Measurements from ENCODE around the gene NPAT.

GRCh38 chr11:108221371-108221770 lies 1.1 kb downstream of the NPAT start:
- no peak for TF ChIP-seq CTCF (conservative IDR thresholded peaks at IDR 0.05; ENCODE audit: low read depth, low read length)
- TF ChIP-seq BHLHE40 (IDR thresholded peaks at IDR 0.05; ENCODE audit: low read depth, low read length): no peak
- no peak; the same call in 1 of the 2 replicates for TF ChIP-seq POLR2A (IDR thresholded peaks at IDR 0.05; ENCODE audit: low read depth, low read length)
- TF ChIP-seq SMC3 (IDR thresholded peaks at IDR 0.05; ENCODE audit: low read depth, low read length): no peak
- TF ChIP-seq MAFK (IDR thresholded peaks at IDR 0.05; ENCODE audit: low read depth, low read length): no peak
